NCI-H748 treated with DMSO at 0.1 percent for 48 hours (cell line): ENCODE data around the gene RAD51AP2.
"Not testable (repeated sequence)": the region's sequence is repeated elsewhere in the genome, so short reads cannot be mapped to it uniquely, and the experiment has no call there.

Source experiments
- DNase-seq: peaks from one replicate; lab custom pipeline; 2025; lab: John Stamatoyannopoulos, UW

The RAD51AP2 gene

GRCh38 chr2:17538022-17538843, 20.0 kb upstream of the RAD51AP2 start:
- DNase-seq = peak; percentile 54

GRCh38 chr2:17536416-17536815, 18.2 kb upstream of the RAD51AP2 start:
- DNase-seq = no peak

- DNase-seq = no peak
These were observed 15.3 kb upstream of the RAD51AP2 start for GRCh38 chr2:17533546-17533945.

- DNase-seq = no peak
These were observed 11.5 kb upstream of the RAD51AP2 start for GRCh38 chr2:17529771-17530170.

GRCh38 chr2:17522303-17522702, 4.1 kb upstream of the RAD51AP2 start:
- DNase-seq = no peak

GRCh38 chr2:17521621-17522020, 3.4 kb upstream of the RAD51AP2 start:
- DNase-seq = no peak

- DNase-seq = no peak
These were observed 2.5 kb upstream of the RAD51AP2 start for GRCh38 chr2:17520761-17521160.

GRCh38 chr2:17519486-17519885, 1.2 kb upstream of the RAD51AP2 start:
- no peak for DNase-seq

GRCh38 chr2:17517481-17518211, 594 bp downstream of the RAD51AP2 start:
- DNase-seq = no peak

GRCh38 chr2:17515652-17516051, 2.6 kb downstream of the RAD51AP2 start:
- no peak for DNase-seq

GRCh38 chr2:17506736-17507616, 11.3 kb downstream of the RAD51AP2 start:
- no peak for DNase-seq

GRCh38 chr2:17497718-17498117, 20.5 kb downstream of the RAD51AP2 start:
- no peak for DNase-seq

- no peak for DNase-seq
These were observed 22.6 kb downstream of the RAD51AP2 start for GRCh38 chr2:17495590-17495989.

- DNase-seq = not testable (repeated sequence)
These were observed 28.1 kb downstream of the RAD51AP2 start for GRCh38 chr2:17490165-17490564.

- DNase-seq = not testable (repeated sequence)
These were observed 29.6 kb downstream of the RAD51AP2 start for GRCh38 chr2:17488610-17489009.

- DNase-seq = no peak
These were observed 34.7 kb downstream of the RAD51AP2 start for GRCh38 chr2:17483496-17483895.

GRCh38 chr2:17482651-17483050, 35.6 kb downstream of the RAD51AP2 start:
- DNase-seq = no peak

GRCh38 chr2:17479875-17480274, 38.4 kb downstream of the RAD51AP2 start:
- DNase-seq = no peak

GRCh38 chr2:17476830-17477229, 41.4 kb downstream of the RAD51AP2 start:
- DNase-seq = no peak

- no peak for DNase-seq
These were observed 42.2 kb downstream of the RAD51AP2 start for GRCh38 chr2:17476064-17476463.

GRCh38 chr2:17475286-17475685, 43.0 kb downstream of the RAD51AP2 start:
- DNase-seq = no peak

GRCh38 chr2:17471979-17472378, 46.3 kb downstream of the RAD51AP2 start:
- no peak for DNase-seq
